RWPE2 (cell line): ENCODE measurements around the gene DNAJC24.

ENCODE experiments used
- ATAC-seq: fragments of 200-7000 bp; cut with Tn5 transposase; 3 replicates; pipeline ENCODE4 v1.9.1; 2021; ENCODE audit warnings: low read depth
- DNase-seq: peaks from one replicate; pipeline ENCODE4 v3.0.0-alpha.2; 2020; ENCODE audit warnings: low spot score
- H3K27ac ChIP-seq: fragments of 450-650 bp; 2 replicates; pipeline ENCODE4 v1.5.1; 2017; ENCODE audit warnings: mild to moderate bottlenecking; ENCODE audit not compliant: poor library complexity, severe bottlenecking
- H3K27me3 ChIP-seq: fragments of 250-450 bp; sonication (Bioruptor Pico); 2 replicates; pipeline ENCODE4 v1.5.1; 2021; ENCODE audit warnings: mild to moderate bottlenecking, moderate library complexity; ENCODE audit not compliant: insufficient read depth, poor library complexity, severe bottlenecking
- H3K36me3 ChIP-seq: fragments of 250-450 bp; sonication (Bioruptor Pico); 2 replicates; pipeline ENCODE4 v1.5.1; 2020; ENCODE audit warnings: low read depth, mild to moderate bottlenecking, moderate library complexity
- H3K4me1 ChIP-seq: fragments of 250-450 bp; sonication (Bioruptor Pico); 2 replicates; pipeline ENCODE4 v1.5.1; 2021; ENCODE audit warnings: mild to moderate bottlenecking, moderate library complexity; ENCODE audit not compliant: insufficient read depth, poor library complexity, severe bottlenecking
- H3K4me3 ChIP-seq: fragments of 250-450 bp; sonication (Bioruptor Pico); 2 replicates; pipeline ENCODE4 v1.5.1; 2021; ENCODE audit warnings: mild to moderate bottlenecking, moderate library complexity; ENCODE audit not compliant: severe bottlenecking
- H3K9me3 ChIP-seq: fragments of 250-450 bp; sonication (Bioruptor Pico); 2 replicates; pipeline ENCODE4 v1.5.1; 2021; ENCODE audit warnings: mild to moderate bottlenecking, moderate library complexity; ENCODE audit not compliant: severe bottlenecking
- CTCF ChIP-seq: fragments of 450-650 bp; IDR thresholded peaks from one replicate; pipeline ENCODE4 v1.5.1; 2017; ENCODE audit warnings: mild to moderate bottlenecking, moderate library complexity; ENCODE audit not compliant: poor library complexity, severe bottlenecking

DNAJC24 gene

GRCh38 chr11:31480930-31481329 lies 111.3 kb downstream of the DNAJC24 start:
- DNase-seq (no peak), ATAC-seq (no peak)
- Histone ChIP-seq H3K4me3 (no peak overlapping the region), H3K4me1 (no peaks in the 10 kb centered on the region), H3K36me3 (0 out of 2 replicates have a peak, but pooled peaks cover 5% of the 10 kb centered on the region), H3K27ac (no peak overlapping the region), H3K27me3 (no peaks in the 10 kb centered on the region), H3K9me3 (no peaks in the 10 kb centered on the region)
- no peak for TF ChIP-seq CTCF
